NCI-H2081 (cell line): ENCODE data around the gene TBC1D16.
"Not testable (repeated sequence)": the region's sequence is repeated elsewhere in the genome, so short reads cannot be mapped to it uniquely, and the experiment has no call there.

Experiments used
- DNase-seq, 2 experiments: peaks; one replicate each; lab custom pipeline; 2025; lab: John Stamatoyannopoulos, UW

Gene TBC1D16

GRCh38 chr17:80051681-80052080 is 16.0 kb upstream of the TBC1D16 start:
- no peak for DNase-seq

- DNase-seq, result no peak
These were observed 15.0 kb upstream of the TBC1D16 start for GRCh38 chr17:80050706-80051105.

- DNase-seq, result no peak
These were observed 14.3 kb upstream of the TBC1D16 start for GRCh38 chr17:80049986-80050385.

GRCh38 chr17:80047176-80047575 is 11.5 kb upstream of the TBC1D16 start:
- DNase-seq, result peak; percentile 69 to 92

GRCh38 chr17:80046709-80047108 is 11.0 kb upstream of the TBC1D16 start:
- DNase-seq, result not testable (repeated sequence)

GRCh38 chr17:80045703-80046102 is 10.0 kb upstream of the TBC1D16 start:
- DNase-seq, result peak in 1 of 2 experiments; percentile 40

GRCh38 chr17:80043963-80044362 is 8.3 kb upstream of the TBC1D16 start:
- DNase-seq, result no peak

- peak; percentile 67 to 73 for DNase-seq
These were observed 1.2 kb upstream of the TBC1D16 start for GRCh38 chr17:80036715-80037477.

GRCh38 chr17:80035937-80036714 is 454 bp upstream of the TBC1D16 start, which contains the start of gene CCDC40:
TSS of gene CCDC40 (plus strand) at chr17:80036642. CDS start at chr17:80036663, 21 bp downstream.
- peak; percentile 79 to 85 for DNase-seq

GRCh38 chr17:80034791-80035686 is 633 bp downstream of the TBC1D16 start:
- peak; percentile 19 to 23 for DNase-seq

- no peak for DNase-seq
These were observed 1.8 kb downstream of the TBC1D16 start for GRCh38 chr17:80033840-80034239.

GRCh38 chr17:80032614-80033171 is 3.0 kb downstream of the TBC1D16 start:
- no peak for DNase-seq

GRCh38 chr17:80031691-80032430 is 3.8 kb downstream of the TBC1D16 start:
- DNase-seq, result no peak

- DNase-seq, result peak; percentile 67 to 89
These were observed 4.8 kb downstream of the TBC1D16 start for GRCh38 chr17:80030730-80031410.

GRCh38 chr17:80029258-80029974 is 6.3 kb downstream of the TBC1D16 start:
- no peak for DNase-seq

- DNase-seq, result peak in 1 of 2 experiments; percentile 43
These were observed 7.6 kb downstream of the TBC1D16 start for GRCh38 chr17:80028030-80028429.

GRCh38 chr17:80027043-80027435 is 8.6 kb downstream of the TBC1D16 start:
- DNase-seq, result no peak

- DNase-seq, result peak in 1 of 2 experiments; percentile 13
These were observed 9.2 kb downstream of the TBC1D16 start for GRCh38 chr17:80026359-80027042.

- peak; percentile 34 to 59 for DNase-seq
These were observed 9.9 kb downstream of the TBC1D16 start for GRCh38 chr17:80025796-80026195.
